NOMO-1 (cell line): ENCODE measurements around the gene THADA.
A peak's percentile ranks its signal among the peaks of the same experiment; 100 is the strongest.

Experiments
- DNase-seq, 2 experiments: peaks; one replicate each; lab custom pipeline; 2025; ENCODE audit not compliant: unreplicated experiment in 2 of 2; lab: John Stamatoyannopoulos, UW

The THADA gene

GRCh38 chr2:43368483-43369385, 227.1 kb downstream of the THADA start:
- peak in 1 of 2 experiments; percentile 38 for DNase-seq

- peak; percentile 83 to 95 for DNase-seq
Observed at GRCh38 chr2:43367012-43367782, 228.6 kb downstream of the THADA start.

- no peak for DNase-seq
Observed at GRCh38 chr2:43363120-43363519, 232.7 kb downstream of the THADA start.

- DNase-seq, result no peak
Observed at GRCh38 chr2:43361286-43361685, 234.6 kb downstream of the THADA start.

GRCh38 chr2:43360137-43360536, 235.7 kb downstream of the THADA start:
- no peak for DNase-seq

GRCh38 chr2:43358410-43359201, 237.2 kb downstream of the THADA start:
- no peak for DNase-seq

GRCh38 chr2:43356774-43357173, 239.1 kb downstream of the THADA start:
- DNase-seq, result no peak

GRCh38 chr2:43355399-43355798, 240.4 kb downstream of the THADA start:
- no peak for DNase-seq

- no peak for DNase-seq
Observed at GRCh38 chr2:43349904-43350303, 245.9 kb downstream of the THADA start.

- no peak for DNase-seq
Observed at GRCh38 chr2:43348908-43349661, 246.8 kb downstream of the THADA start.

GRCh38 chr2:43347746-43348145, 248.1 kb downstream of the THADA start:
- DNase-seq, result no peak

GRCh38 chr2:43346602-43347567, 249.0 kb downstream of the THADA start:
- no peak for DNase-seq

- DNase-seq, result no peak
Observed at GRCh38 chr2:43345872-43346271, 250.0 kb downstream of the THADA start.

- DNase-seq, result no peak
Observed at GRCh38 chr2:43345391-43345813, 250.4 kb downstream of the THADA start.

- DNase-seq, result no peak
Observed at GRCh38 chr2:43344868-43345373, 250.9 kb downstream of the THADA start.

- no peak for DNase-seq
Observed at GRCh38 chr2:43343573-43344304, 252.1 kb downstream of the THADA start.

GRCh38 chr2:43341959-43342757, 253.7 kb downstream of the THADA start:
- DNase-seq, result no peak
